Measurements from ENCODE around the gene LAGE3. TPM values are rescaled to one million over a fixed set of nuclear protein-coding genes. Genes with fewer than 3 reads are reported as not detected.

The LAGE3 gene
- total and polyA plus RNA-seq, 2 of the 13 experiments (the other 11 are each of a cell fraction or from before 2014, with no cell fraction given) = 7.6 to 12.7 TPM

DNA sequence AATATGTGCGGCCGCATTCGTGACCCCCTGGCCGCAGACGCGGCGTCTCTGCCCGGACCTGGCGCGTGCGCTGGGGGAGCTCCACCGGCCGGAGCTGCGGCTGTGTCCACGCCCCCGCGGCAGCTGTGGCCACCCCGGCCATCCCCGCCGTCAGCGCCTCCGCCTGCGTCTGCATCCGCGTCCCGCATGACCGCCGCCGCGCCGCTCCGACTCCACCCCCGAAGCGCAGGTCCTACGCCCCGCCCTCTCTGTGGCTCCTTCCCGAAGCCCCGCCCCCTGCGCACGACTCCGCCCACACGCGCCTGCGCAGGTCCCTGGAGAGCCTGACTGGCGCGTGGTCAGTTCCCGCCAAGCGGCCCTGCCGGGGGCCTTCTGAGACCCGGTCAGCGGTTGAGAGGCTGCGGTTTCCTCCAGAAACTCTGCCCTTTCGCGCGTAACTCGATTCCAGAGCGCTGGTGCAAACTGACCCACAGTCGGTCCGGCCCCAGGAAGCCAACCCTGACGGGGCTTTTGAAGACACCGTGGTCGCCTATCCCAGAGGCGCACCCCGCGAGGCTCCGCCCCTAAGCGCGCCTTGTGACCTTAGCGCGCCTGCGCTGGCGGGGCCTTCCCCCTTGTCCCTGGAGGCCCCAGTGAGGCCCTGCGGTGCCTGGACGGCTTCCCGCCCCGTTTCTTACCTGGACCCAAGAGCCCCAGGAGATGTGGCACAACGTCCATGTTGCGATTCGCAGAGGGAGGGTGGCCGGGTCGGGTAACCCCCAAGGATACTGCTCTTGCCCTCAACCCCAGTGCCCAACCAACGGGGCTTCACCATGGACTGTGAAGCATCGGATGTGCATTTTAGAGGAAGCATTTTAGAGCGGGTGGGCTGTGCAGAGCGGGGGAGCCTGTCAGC is at the start of gene LAGE3 (continued):
- no peak for TF ChIP-seq IRF2 (CRISPR knock-in tag; IDR thresholded peaks at IDR 0.05)
- TF ChIP-seq RNF2 (conservative IDR thresholded peaks at IDR 0.05; ENCODE audit: low read depth) = 0 out of 2 replicates have a peak, but pooled peaks have one; percentile 71
- TF ChIP-seq, protein P1, sequence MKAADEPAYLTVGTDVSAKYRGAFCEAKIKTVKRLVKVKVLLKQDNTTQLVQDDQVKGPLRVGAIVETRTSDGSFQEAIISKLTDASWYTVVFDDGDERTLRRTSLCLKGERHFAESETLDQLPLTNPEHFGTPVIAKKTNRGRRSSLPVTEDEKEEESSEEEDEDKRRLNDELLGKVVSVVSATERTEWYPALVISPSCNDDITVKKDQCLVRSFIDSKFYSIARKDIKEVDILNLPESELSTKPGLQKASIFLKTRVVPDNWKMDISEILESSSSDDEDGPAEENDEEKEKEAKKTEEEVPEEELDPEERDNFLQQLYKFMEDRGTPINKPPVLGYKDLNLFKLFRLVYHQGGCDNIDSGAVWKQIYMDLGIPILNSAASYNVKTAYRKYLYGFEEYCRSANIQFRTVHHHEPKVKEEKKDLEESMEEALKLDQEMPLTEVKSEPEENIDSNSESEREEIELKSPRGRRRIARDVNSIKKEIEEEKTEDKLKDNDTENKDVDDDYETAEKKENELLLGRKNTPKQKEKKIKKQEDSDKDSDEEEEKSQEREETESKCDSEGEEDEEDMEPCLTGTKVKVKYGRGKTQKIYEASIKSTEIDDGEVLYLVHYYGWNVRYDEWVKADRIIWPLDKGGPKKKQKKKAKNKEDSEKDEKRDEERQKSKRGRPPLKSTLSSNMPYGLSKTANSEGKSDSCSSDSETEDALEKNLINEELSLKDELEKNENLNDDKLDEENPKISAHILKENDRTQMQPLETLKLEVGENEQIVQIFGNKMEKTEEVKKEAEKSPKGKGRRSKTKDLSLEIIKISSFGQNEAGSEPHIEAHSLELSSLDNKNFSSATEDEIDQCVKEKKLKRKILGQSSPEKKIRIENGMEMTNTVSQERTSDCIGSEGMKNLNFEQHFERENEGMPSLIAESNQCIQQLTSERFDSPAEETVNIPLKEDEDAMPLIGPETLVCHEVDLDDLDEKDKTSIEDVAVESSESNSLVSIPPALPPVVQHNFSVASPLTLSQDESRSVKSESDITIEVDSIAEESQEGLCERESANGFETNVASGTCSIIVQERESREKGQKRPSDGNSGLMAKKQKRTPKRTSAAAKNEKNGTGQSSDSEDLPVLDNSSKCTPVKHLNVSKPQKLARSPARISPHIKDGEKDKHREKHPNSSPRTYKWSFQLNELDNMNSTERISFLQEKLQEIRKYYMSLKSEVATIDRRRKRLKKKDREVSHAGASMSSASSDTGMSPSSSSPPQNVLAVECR (CRISPR knock-in tag; IDR thresholded peaks at IDR 0.05; ENCODE audit: borderline replicate concordance) = peak; percentile 61; the same call in 1 of the 2 replicates
- TF ChIP-seq, protein P2, sequence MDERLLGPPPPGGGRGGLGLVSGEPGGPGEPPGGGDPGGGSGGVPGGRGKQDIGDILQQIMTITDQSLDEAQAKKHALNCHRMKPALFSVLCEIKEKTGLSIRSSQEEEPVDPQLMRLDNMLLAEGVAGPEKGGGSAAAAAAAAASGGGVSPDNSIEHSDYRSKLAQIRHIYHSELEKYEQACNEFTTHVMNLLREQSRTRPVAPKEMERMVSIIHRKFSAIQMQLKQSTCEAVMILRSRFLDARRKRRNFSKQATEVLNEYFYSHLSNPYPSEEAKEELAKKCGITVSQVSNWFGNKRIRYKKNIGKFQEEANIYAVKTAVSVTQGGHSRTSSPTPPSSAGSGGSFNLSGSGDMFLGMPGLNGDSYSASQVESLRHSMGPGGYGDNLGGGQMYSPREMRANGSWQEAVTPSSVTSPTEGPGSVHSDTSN (CRISPR knock-in tag; IDR thresholded peaks at IDR 0.05) = no peak
- no peak for TF ChIP-seq AKAP8 (CRISPR knock-in tag; IDR thresholded peaks at IDR 0.05)
- 0 out of 2 replicates have a peak, but pooled peaks have one; percentile 40 for TF ChIP-seq SNAPC2 (CRISPR knock-in tag; IDR thresholded peaks at IDR 0.05)
- TF ChIP-seq ZNF761 (CRISPR knock-in tag; conservative IDR thresholded peaks at IDR 0.05) = no peak
- TF ChIP-seq NFKB2 (CRISPR knock-in tag; IDR thresholded peaks at IDR 0.05; ENCODE audit: borderline replicate concordance) = peak; percentile 76; the same call in 1 of the 2 replicates
- TF ChIP-seq, protein P3, sequence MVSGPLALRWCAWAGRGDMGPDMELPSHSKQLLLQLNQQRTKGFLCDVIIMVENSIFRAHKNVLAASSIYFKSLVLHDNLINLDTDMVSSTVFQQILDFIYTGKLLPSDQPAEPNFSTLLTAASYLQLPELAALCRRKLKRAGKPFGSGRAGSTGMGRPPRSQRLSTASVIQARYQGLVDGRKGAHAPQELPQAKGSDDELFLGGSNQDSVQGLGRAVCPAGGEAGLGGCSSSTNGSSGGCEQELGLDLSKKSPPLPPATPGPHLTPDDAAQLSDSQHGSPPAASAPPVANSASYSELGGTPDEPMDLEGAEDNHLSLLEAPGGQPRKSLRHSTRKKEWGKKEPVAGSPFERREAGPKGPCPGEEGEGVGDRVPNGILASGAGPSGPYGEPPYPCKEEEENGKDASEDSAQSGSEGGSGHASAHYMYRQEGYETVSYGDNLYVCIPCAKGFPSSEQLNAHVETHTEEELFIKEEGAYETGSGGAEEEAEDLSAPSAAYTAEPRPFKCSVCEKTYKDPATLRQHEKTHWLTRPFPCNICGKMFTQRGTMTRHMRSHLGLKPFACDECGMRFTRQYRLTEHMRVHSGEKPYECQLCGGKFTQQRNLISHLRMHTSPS (CRISPR knock-in tag; IDR thresholded peaks at IDR 0.05; ENCODE audit: low read depth) = no peak
- TF ChIP-seq HDAC1 (CRISPR knock-in tag; IDR thresholded peaks at IDR 0.05) = 0 out of 2 replicates have a peak, but pooled peaks have one; percentile 14
- TF ChIP-seq, protein P4, sequence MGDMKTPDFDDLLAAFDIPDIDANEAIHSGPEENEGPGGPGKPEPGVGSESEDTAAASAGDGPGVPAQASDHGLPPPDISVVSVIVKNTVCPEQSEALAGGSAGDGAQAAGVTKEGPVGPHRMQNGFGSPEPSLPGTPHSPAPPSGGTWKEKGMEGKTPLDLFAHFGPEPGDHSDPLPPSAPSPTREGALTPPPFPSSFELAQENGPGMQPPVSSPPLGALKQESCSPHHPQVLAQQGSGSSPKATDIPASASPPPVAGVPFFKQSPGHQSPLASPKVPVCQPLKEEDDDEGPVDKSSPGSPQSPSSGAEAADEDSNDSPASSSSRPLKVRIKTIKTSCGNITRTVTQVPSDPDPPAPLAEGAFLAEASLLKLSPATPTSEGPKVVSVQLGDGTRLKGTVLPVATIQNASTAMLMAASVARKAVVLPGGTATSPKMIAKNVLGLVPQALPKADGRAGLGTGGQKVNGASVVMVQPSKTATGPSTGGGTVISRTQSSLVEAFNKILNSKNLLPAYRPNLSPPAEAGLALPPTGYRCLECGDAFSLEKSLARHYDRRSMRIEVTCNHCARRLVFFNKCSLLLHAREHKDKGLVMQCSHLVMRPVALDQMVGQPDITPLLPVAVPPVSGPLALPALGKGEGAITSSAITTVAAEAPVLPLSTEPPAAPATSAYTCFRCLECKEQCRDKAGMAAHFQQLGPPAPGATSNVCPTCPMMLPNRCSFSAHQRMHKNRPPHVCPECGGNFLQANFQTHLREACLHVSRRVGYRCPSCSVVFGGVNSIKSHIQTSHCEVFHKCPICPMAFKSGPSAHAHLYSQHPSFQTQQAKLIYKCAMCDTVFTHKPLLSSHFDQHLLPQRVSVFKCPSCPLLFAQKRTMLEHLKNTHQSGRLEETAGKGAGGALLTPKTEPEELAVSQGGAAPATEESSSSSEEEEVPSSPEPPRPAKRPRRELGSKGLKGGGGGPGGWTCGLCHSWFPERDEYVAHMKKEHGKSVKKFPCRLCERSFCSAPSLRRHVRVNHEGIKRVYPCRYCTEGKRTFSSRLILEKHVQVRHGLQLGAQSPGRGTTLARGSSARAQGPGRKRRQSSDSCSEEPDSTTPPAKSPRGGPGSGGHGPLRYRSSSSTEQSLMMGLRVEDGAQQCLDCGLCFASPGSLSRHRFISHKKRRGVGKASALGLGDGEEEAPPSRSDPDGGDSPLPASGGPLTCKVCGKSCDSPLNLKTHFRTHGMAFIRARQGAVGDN (CRISPR knock-in tag; IDR thresholded peaks at IDR 0.05) = peak; percentile 97
- TF ChIP-seq ZNF724P (CRISPR knock-in tag; IDR thresholded peaks at IDR 0.05; ENCODE audit: borderline replicate concordance) = 0 out of 2 replicates have a peak, but pooled peaks have one; percentile 67
- peak; percentile 38; the same call in 1 of the 2 replicates for TF ChIP-seq RBFOX2 (IDR thresholded peaks at IDR 0.05; ENCODE audit: low read depth, low read length)
- no peak for TF ChIP-seq ZNF562 (CRISPR knock-in tag; IDR thresholded peaks at IDR 0.05; ENCODE audit: borderline replicate concordance)
- no peak for TF ChIP-seq MLLT10 (CRISPR knock-in tag; IDR thresholded peaks at IDR 0.05)
- TF ChIP-seq NBN (conservative IDR thresholded peaks at IDR 0.05) = no peak
- no peak for TF ChIP-seq ZBTB3 (CRISPR knock-in tag; IDR thresholded peaks at IDR 0.05; ENCODE audit: borderline replicate concordance, low read depth)
